Ascending aorta (tissue), 2 donors: Measurements from ENCODE around the gene LXN. TPM values are rescaled to one million over a fixed set of nuclear protein-coding genes. Genes with fewer than 3 reads are reported as not detected.

Experiments
- DNase-seq, 2 donors: peaks; one replicate each; pipeline ENCODE4 v3.0.0-alpha.2; 2019; ENCODE audit warnings: low spot score in 2 of 2
- H3K27ac ChIP-seq, 2 donors: fragments of 200-600 bp; sonication (generic); one replicate each; pipeline ENCODE4 v1.5.1; 2016 to 2017; ENCODE audit warnings: mild to moderate bottlenecking in 1 of 2
- H3K27me3 ChIP-seq: fragments of 200-600 bp; sonication (generic); one replicate; pipeline ENCODE4 v1.5.1; 2017
- H3K36me3 ChIP-seq, 2 donors: fragments of 200-600 bp; sonication (generic); one replicate each; pipeline ENCODE4 v1.5.1; 2016
- H3K4me1 ChIP-seq, 2 donors: fragments of 200-600 bp; sonication (generic); one replicate each; pipeline ENCODE4 v1.5.1; 2016 to 2017; ENCODE audit warnings: mild to moderate bottlenecking in 1 of 2
- H3K4me3 ChIP-seq, 2 donors: fragments of 200-600 bp; sonication (generic); one replicate each; pipeline ENCODE4 v1.5.1; 2016 to 2017; ENCODE audit warnings: mild to moderate bottlenecking in 1 of 2
- H3K9me3 ChIP-seq, 2 donors: fragments of 200-600 bp; sonication (generic); one replicate each; pipeline ENCODE4 v1.5.1; 2016
- CTCF ChIP-seq, 3 experiments: fragments of 200-600 bp in 2 of 3; fragments of 450-650 bp in 1 of 3; sonication (generic) in 2 of 3; IDR thresholded peaks; one replicate each; pipeline ENCODE4 v1.5.1; 2016 to 2019; ENCODE audit warnings: antibody characterized with exemption in 3 of 3, mild to moderate bottlenecking in 1 of 3, moderate library complexity in 1 of 3
- intact Hi-C: fragments of 100-400 bp; cut with DNase I; formaldehyde crosslinking; loops from one replicate; pipeline ENCODE4 v1.15.1; 2023
- total RNA-seq: library from RNA; depleted of rRNA; stranded (reverse); fragments of >200 nt; gene quantifications from one replicate; pipeline ENCODE4 v1.1.0, GENCODE V29; 2016

The LXN gene
- total RNA-seq, 1 donor from 2014 or later, result 1.2 TPM

GRCh38 chr3:158644345-158644908 lies 28.0 kb downstream of the LXN start, which contains the start of gene GFM1:
TSS of gene GFM1 (plus strand) at chr3:158644527. CDS start at chr3:158644635, 108 bp downstream.
- H3K4me3 ChIP-seq, result peak within 1 kb of the TSS; percentile 67 to 80
- H3K4me1 ChIP-seq, result peaks cover 0 to 11% of the 10 kb centered on the region in 2 donors
- peak; percentile 65 to 95 (median 92) for TF ChIP-seq CTCF (IDR thresholded peaks at IDR 0.05)
- peak; percentile 64 to 97 for DNase-seq
- no peaks in the 10 kb centered on the region for H3K27me3 ChIP-seq
- intact Hi-C loops, result loop anchor here (1.0 to 10.0 kb wide), 4 partner anchors 73 to 1480 kb away; partner anchors contain the start of genes CCNL1, MLF1 and RSRC1
- peaks cover 0 to 8% of the 10 kb centered on the region in 2 donors for H3K36me3 ChIP-seq
- H3K27ac ChIP-seq, result peak within 1 kb of the TSS; percentile 75 to 94
- H3K9me3 ChIP-seq, result no peaks in the 10 kb centered on the region

GRCh38 chr3:158642474-158643210 lies 29.8 kb downstream of the LXN start:
- no peak overlapping the region for H3K4me3 ChIP-seq
- no peaks in the 10 kb centered on the region for H3K27me3 ChIP-seq
- no peak for TF ChIP-seq CTCF (IDR thresholded peaks at IDR 0.05)
- intact Hi-C loops, result loop anchor here (5.0 to 10.0 kb wide), 2 partner anchors 530 to 1478 kb away; partner anchors contain the start of genes CCNL1 and RSRC1
- H3K27ac ChIP-seq, result no peak overlapping the region
- H3K4me1 ChIP-seq, result peaks cover 0 to 11% of the 10 kb centered on the region in 2 donors
- H3K36me3 ChIP-seq, result peaks cover 0 to 4% of the 10 kb centered on the region in 2 donors
- no peaks in the 10 kb centered on the region for H3K9me3 ChIP-seq
- no peak for DNase-seq

- no peak for DNase-seq
- H3K4me1 ChIP-seq, result peaks cover 0 to 11% of the 10 kb centered on the region in 2 donors
- H3K4me3 ChIP-seq, result no peak overlapping the region
- H3K27ac ChIP-seq, result no peak overlapping the region
- no peaks in the 10 kb centered on the region for H3K27me3 ChIP-seq
- TF ChIP-seq CTCF (IDR thresholded peaks at IDR 0.05), result no peak
- intact Hi-C loops, result loop anchor here (5.0 to 10.0 kb wide), 2 partner anchors 530 to 1477 kb away; partner anchors contain the start of genes CCNL1 and RSRC1
- no peaks in the 10 kb centered on the region for H3K9me3 ChIP-seq
- H3K36me3 ChIP-seq, result peaks cover 0 to 4% of the 10 kb centered on the region in 2 donors
These were observed 30.4 kb downstream of the LXN start for GRCh38 chr3:158642005-158642404.

DNA sequence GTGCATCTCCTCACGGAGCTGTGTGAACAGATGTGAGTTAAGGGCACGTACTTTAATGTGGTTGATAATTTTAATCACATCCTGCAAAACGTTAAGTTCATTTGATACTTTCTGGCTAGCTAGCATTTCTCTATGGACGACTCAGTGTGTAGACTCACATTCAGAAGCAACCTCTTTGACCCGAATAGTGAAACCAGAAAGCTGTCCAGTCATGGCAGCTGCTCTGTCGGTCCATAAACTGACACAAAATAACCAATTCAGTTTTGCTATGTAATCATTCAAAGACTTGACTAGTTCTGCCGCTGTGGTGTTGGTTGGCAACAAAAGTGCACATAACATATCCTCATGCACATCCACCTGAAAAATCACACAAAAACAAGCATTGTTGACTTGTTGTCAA lies 31.8 kb downstream of the LXN start:
- Histone ChIP-seq H3K27me3 (no peaks in the 10 kb centered on the region), H3K4me3 (no peak overlapping the region), H3K27ac (no peak overlapping the region), H3K36me3 (no peaks in the 10 kb centered on the region), H3K4me1 (peaks cover 0 to 4% of the 10 kb centered on the region in 2 donors), H3K9me3 (no peaks in the 10 kb centered on the region)
- no peak for DNase-seq
- TF ChIP-seq CTCF (IDR thresholded peaks at IDR 0.05), result no peak
- intact Hi-C loops, result loop anchor here (5.0 to 10.0 kb wide), 2 partner anchors 528 to 1476 kb away; partner anchors contain the start of genes CCNL1 and RSRC1

DNA sequence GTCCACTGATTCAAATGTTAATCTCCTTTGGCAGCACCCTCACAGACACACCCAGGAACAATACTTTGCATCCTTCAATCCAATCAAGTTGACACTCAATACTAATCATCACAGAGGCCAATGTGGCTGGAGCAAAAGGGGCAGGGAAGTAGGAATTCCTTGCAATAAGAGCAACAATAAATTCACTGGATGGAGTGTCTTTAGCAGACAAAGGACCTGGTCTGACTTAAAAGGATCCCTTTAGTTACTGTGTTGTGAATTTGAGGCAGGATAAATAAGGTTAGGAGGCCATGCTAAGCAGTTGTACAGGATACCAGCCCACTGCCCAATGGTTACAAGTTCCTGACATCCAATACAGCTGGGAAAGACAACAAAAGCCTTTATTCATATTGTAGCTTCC lies 40.5 kb downstream of the LXN start:
- no peaks in the 10 kb centered on the region for H3K36me3 ChIP-seq
- no peak overlapping the region for H3K4me3 ChIP-seq
- H3K4me1 ChIP-seq, result no peaks in the 10 kb centered on the region
- no peaks in the 10 kb centered on the region for H3K9me3 ChIP-seq
- TF ChIP-seq CTCF (IDR thresholded peaks at IDR 0.05), result no peak
- intact Hi-C loops, result no loop called here
- DNase-seq, result no peak
- H3K27ac ChIP-seq, result no peak overlapping the region
- H3K27me3 ChIP-seq, result no peaks in the 10 kb centered on the region
